NCI-H526 (cell line): ENCODE results near the gene ARMC7.

Experiments
- DNase-seq, 2 experiments: peaks; one replicate each; lab custom pipeline; 2025; lab: John Stamatoyannopoulos, UW

The ARMC7 gene

DNA sequence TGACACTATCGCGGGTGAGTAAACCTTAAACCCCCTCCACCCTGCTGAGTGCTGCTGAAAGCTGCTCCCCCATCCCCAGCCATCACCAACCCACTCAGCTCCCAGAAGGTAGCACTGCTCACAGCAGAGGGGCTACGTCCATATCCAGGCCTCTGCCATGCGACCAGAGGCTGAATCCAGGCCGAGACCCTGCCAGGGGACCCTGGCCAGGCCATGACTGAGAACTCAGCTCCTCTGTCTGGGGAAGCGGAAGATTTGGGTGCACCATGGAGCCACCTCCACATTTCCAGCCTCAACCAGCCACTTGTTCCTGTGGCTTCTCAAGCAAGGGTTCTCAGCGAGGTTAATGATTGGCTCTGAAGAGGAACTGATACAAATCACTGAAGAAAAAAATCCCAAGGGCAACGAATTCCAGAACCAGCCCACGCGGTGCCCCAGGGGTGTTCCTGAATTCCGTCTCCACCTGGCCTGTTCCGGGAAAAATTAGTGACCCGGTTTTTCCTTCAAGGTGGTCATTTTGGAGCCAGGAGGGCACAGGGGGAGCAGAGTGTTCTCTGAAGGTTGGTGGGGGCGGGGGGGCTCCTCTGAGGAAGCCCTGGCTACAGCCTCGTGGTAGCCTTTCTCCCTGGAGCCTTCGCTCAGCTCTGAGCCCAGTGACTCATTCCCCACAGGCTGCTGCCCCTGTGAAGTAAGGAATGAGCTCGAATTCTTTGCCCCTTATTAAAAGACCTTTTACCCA lies 31.3 kb upstream of the ARMC7 start:
- no peak for DNase-seq

- no peak for DNase-seq
Measured at GRCh38 chr17:75079023-75079373, 30.8 kb upstream of the ARMC7 start.

- DNase-seq = no peak
Measured at GRCh38 chr17:75081611-75082540, 27.9 kb upstream of the ARMC7 start.

- DNase-seq = no peak
Measured at GRCh38 chr17:75082683-75083082, 27.1 kb upstream of the ARMC7 start.

DNA sequence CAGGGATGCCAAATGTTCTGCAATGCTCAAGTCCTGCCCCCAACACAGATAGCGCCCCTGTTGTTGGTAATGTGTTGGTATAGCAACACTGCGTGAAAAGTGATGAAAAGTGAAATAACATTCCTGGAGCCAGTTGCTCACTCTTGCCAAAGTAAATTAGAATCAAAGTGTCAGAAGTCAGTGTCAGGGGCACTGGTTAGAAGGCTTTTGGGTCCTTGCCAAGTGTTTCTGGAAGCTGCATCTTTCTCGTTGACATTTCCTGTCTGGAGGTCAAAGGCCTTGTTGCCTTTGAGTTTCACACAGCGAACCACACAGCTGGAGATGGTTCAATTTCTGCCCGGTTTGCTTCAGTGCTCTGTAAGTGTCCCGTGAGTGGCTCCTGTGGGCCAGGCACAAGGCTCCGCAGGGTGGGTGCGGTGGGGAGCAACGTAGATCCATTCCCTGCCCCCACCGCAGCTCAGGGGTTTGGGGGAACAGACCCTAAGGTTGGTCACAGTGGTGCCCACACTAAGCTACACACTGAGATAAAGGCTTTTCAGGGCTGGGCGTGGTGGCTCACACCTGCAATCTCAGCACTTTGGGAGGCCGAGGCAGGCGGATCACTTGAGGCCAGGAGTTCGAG lies 25.6 kb upstream of the ARMC7 start:
- DNase-seq = no peak

DNA sequence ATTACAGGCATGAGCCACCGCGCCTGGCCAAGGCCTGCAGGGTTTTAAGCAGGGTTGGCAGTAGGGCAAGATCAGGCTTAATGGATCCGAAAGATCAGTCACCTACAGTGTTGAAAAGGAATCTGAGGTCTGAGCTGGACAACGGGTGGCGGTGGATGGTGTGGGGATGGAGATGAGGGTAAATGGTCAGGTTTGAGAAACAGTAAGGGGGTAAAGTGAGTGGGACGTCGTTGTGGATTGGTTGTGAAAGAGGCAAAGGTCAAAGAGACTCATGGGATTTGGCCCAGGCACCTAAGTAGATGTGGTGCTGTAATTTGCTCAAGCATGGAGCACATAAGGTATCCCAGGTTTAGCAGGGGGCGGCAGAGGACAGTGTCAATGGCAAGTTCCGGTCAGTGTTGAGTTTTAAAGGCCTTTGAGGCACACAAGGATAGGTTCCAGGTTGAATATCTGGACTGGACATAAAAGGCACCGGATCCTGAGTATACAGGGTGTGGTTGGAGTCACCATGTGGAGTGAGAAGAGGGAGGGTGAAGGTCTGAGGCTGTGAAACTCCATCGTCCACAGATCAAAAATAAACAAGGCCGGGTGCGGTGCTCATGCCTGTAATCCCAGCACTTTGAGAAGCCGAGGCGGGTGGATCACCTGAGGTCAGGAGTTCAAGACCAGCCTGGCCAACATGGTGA lies 23.1 kb upstream of the ARMC7 start:
- DNase-seq = no peak

- DNase-seq = no peak
Measured at GRCh38 chr17:75087182-75087557, 22.6 kb upstream of the ARMC7 start.

GRCh38 chr17:75087558-75088453 lies 22.0 kb upstream of the ARMC7 start, which contains the start of gene SLC16A5:
SLC16A5 (plus strand) TSS chr17:75087954; CDS start chr17:75093637, 5,683 bp downstream.
- DNase-seq = peak; percentile 35 to 63

- DNase-seq = no peak
Measured at GRCh38 chr17:75088465-75089417, 21.0 kb upstream of the ARMC7 start.

DNA sequence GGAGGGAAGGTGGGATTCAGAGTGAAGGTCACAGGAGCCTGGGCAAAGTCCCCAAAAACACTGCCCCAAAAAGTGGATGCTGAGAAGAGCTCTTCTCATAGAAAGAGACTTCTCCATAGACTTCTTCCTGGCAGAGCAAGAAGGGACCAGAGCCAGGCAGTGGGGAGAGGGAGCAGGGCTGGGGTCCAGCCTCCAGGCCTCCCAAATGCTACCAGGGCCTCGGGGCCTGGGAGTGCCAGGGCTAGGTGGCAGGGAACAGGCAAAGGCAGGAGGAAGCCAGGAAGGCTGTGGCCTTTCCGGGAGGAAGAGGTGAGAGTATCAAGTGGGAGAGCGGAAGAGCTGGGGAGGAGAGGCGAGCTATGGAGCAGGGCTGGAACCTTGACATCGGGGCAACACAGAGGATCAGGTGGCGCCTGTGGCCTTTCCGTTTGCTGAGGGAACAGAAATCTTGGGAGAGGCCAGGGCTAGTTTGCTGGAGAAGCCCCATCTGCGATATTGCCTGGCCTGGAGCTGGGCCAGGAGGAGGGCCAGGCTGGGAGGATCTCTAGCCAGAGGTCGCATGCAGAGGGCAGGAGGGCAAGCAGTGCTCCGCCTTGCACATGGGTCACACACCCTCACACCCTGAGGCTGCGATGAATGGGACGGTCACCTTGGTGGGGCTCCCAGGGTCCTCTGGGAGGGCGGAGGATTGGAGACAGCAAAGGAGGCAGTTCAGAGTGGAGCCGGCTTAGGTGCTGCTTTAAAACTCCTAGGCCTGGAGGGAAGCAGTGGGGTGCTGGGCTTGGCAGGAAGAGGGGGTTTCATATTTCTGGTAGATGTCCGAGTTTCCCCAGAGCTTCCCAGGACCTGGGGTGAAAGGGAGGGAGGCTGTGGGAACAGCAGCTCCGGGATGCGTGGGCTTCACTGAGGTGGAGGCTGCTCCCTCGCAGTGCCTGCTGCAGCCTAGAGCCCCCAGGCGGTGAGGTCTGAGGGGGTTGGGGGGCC lies 18.6 kb upstream of the ARMC7 start:
- no peak for DNase-seq

DNA sequence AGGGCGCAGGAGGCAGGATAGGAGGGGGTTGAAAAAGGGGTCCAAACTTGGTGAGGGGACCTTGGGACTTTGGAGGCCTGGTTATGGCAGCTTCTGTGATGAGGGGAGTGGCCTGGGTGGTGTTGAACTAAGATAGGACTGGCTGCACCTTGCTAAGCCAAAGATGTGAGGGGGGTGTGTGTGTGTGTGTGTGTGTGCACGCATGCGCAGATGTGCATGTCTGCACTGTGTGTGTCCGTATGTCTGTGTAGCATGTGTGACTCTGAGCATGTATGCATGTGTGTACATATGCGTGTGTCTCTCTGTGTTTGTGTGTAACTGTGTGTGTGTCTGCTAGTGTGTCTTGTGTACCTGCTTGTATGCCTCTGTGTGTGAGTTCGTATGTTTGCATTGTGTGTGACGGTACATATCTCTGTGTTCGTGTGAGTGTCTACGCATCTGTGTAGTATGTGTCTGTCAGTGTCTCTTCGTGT lies 17.9 kb upstream of the ARMC7 start:
- DNase-seq = no peak

DNA sequence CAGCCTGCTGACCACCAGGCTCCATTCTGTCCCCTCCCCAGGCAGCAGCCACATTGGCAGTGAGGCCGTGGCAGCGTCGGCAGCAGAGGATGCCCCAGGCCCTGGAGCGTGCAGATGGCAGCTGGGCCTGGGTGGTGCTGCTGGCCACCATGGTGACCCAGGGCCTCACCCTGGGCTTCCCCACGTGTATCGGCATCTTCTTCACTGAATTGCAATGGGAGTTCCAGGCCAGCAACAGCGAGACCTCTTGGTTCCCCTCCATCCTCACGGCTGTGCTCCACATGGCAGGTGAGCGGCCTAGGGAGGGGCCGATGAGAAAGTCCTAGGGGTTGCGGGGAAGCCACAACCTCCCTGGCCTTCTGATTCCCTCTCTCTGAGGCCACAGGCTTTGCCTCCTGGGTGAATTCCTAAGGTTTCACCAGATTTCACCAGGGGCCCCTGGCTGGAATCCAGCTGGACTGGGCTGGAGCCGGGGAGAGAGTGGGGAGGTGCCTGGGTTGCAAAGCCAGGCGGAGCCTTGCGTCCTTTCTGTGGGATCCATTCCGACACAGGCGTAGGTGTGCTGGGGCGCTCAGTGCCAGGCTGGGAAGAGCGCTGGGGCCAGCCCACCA lies 16.1 kb upstream of the ARMC7 start:
- no peak for DNase-seq

DNA sequence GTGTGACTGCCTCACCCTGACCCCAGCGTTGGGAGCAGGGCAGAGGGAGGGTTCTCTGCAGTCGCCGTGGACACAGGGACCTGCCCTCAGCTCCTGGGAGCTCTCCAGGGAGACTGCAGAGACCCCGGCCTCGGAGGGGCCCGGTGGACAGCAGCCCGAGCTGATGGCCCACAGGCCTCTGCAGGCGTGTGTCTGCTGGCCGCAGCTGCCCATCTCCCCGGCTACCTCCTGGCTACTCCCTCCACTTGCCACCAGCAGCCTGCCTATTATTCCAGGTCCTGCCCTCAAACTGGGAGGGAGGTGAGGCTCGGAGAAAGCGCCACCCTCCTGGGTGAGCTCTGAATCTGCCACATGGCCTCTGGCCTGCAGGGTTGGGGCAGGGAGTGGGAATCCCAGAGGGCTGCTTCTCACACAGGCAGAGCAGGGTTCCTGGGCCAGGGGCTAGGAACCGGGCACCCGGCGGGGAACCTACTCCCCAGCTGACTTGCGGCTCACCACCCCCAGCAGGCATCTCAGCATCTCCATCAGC lies 14.8 kb upstream of the ARMC7 start:
- DNase-seq = no peak

- DNase-seq = no peak
Measured at GRCh38 chr17:75096082-75096625, 13.6 kb upstream of the ARMC7 start.

GRCh38 chr17:75097865-75098264 lies 11.9 kb upstream of the ARMC7 start:
- DNase-seq = no peak

DNA sequence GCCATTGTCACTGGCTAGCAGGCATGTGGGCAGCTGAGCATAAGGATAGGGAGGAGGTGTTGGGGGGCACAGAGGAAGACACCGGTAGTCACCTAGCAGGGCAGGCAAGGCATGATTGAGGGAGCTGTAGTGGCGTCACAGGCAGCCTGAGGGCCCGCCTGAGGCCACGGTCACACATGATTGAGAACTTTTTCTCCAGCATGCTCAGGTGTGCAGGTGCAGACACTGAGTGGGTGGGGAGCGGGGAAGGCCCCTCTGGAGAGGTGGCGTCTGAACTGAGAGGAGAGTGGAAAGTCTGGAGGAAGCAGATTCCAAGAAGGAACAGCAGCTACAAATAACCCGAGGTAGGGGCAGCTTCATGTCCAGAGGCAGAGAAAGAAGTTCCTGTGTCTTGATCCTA lies 10.9 kb upstream of the ARMC7 start:
- DNase-seq = no peak

DNA sequence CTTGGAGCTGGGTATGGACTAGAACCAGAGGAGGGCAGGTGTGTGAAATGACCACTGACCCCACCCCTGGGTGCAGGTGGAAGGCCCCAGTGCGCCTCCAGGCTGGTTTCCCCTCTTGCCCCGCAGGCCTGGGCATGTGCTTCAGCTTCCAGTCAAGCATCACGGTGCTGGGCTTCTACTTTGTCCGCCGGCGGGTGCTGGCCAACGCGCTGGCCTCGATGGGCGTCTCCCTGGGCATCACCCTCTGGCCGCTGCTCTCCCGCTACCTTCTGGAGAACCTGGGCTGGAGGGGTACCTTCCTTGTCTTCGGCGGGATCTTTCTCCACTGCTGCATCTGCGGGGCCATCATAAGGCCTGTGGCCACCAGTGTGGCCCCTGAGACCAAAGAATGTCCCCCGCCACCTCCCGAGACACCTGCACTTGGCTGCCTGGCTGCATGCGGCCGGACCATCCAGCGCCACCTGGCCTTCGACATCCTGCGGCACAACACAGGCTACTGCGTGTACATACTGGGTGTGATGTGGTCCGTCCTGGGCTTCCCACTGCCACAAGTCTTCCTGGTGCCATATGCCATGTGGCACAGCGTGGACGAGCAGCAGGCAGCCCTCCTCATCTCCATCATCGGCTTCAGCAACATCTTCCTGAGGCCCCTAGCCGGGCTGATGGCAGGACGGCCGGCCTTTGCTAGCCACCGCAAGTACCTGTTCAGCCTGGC lies 9.7 kb upstream of the ARMC7 start:
- DNase-seq = no peak
